HepG2 (cell line): ENCODE results near the gene ATG5. TPM values are rescaled to one million over a fixed set of nuclear protein-coding genes. Genes with fewer than 3 reads are reported as not detected.

Source experiments
- ATAC-seq: fragments of 200-7000 bp; cut with Tn5 transposase; 3 replicates; pipeline ENCODE4 v1.9.1; 2020; ENCODE audit warnings: mild to moderate bottlenecking, moderate library complexity
- BruUV-seq: library from RNA; stranded (reverse); fragments of 400-500 nt; replicated peaks from 2 replicates; lab custom pipeline; 2021; lab: Mats Ljungman, UMichigan
- CTCF ChIA-PET: fragments of 300-600 bp; formaldehyde crosslinking; extraction: SDS; loops from one replicate; lab custom pipeline; 2021; ENCODE audit warnings: low total read pairs, inconsistent platforms, low intra/inter-chr PET ratio; lab: Yijun Ruan, JAX
- POLR2A ChIA-PET: fragments of 350-600 bp; sonication (Branson Sonifier 250); formaldehyde crosslinking; loops from one replicate; lab custom pipeline; 2020; ENCODE audit warnings: antibody characterized with exemption, inconsistent platforms; lab: Yijun Ruan, JAX
- DNase-seq: peaks from one replicate; pipeline ENCODE4 v3.0.0-alpha.2; 2015; ENCODE audit warnings: low spot score
- FAIRE-seq: peaks from 3 replicates; lab custom pipeline; 2011; peaks lifted over from hg19 to GRCh38; lab: Jason Lieb, UNC
- H2AFZ ChIP-seq: one replicate; pipeline ENCODE4 v1.6.1; 2011; ENCODE audit warnings: low read length, inconsistent platforms
- H3K27ac ChIP-seq: fragments of 300-600 bp; 3 replicates; pipeline ENCODE4 v1.8.0; 2011; ENCODE audit warnings: mixed run types, mild to moderate bottlenecking, mixed read lengths, low read length, inconsistent platforms; ENCODE audit not compliant: insufficient read depth; ENCODE audit errors: extremely low read length
- H3K27me3 ChIP-seq, 2 experiments: fragments of 200-600 bp in 1 of 2; 2 replicates in 1 of 2; 3 replicates in 1 of 2; pipeline versions ENCODE4 v1.6.0 to v1.8.0; 2011; ENCODE audit warnings: low read length in 2 of 2, mild to moderate bottlenecking in 2 of 2, moderate library complexity in 2 of 2, inconsistent platforms in 1 of 2; ENCODE audit not compliant: insufficient read depth in 2 of 2, control insufficient read depth in 1 of 2
- H3K36me3 ChIP-seq, 2 experiments: fragments of 200-600 bp in 1 of 2; replicated peaks in 1 of 2; 2 replicates in 1 of 2; 3 replicates in 1 of 2; pipeline versions ENCODE4 v1.5.1 to v1.8.0; 2011; ENCODE audit warnings: low read length in 2 of 2, inconsistent platforms in 1 of 2; ENCODE audit not compliant: insufficient read depth in 2 of 2, control insufficient read depth in 1 of 2
- H3K4me1 ChIP-seq: 2 replicates; pipeline ENCODE4 v1.5.1; 2012; ENCODE audit warnings: low read length, inconsistent platforms; ENCODE audit not compliant: insufficient read depth
- H3K4me2 ChIP-seq: 2 replicates; pipeline ENCODE4 v1.6.0; 2011; ENCODE audit warnings: low read depth, low read length, inconsistent platforms
- H3K4me3 ChIP-seq, 3 experiments: fragments of 200-600 bp in 1 of 3; sonication (generic), shearing (Covaris generic) in 1 of 3; replicated peaks in 1 of 3; 2 replicates each; pipeline ENCODE4 v1.5.1; 2011 to 2016; ENCODE audit warnings: low read length in 3 of 3, inconsistent platforms in 2 of 3, low read depth in 2 of 3, mild to moderate bottlenecking in 2 of 3, control low read depth in 1 of 3, mixed read lengths in 1 of 3; ENCODE audit not compliant: insufficient read depth in 1 of 3
- H3K79me2 ChIP-seq: one replicate; pipeline ENCODE4 v1.6.1; 2011; ENCODE audit warnings: low read length, inconsistent platforms; ENCODE audit not compliant: insufficient read depth
- H3K9ac ChIP-seq: 2 replicates; pipeline ENCODE4 v1.6.0; 2011; ENCODE audit warnings: mild to moderate bottlenecking, low read depth, low read length, inconsistent platforms; ENCODE audit not compliant: insufficient read depth
- H3K9me3 ChIP-seq: 2 replicates; pipeline ENCODE4 v1.5.1; 2012; ENCODE audit warnings: mild to moderate bottlenecking, low read length
- H4K20me1 ChIP-seq: 2 replicates; pipeline ENCODE4 v1.6.0; 2011; ENCODE audit warnings: inconsistent platforms, mild to moderate bottlenecking, low read length, moderate library complexity; ENCODE audit not compliant: insufficient read depth
- ARID3A ChIP-seq: IDR thresholded peaks from 2 replicates; pipeline ENCODE4 v1.6.1; 2012; ENCODE audit warnings: low read depth, low read length, improper control_type of control experiment
- CBX2 ChIP-seq, 2 experiments: fragments of 200-600 bp in 1 of 2; sonication (generic); formaldehyde crosslinking in 1 of 2; IDR thresholded peaks; 2 replicates each; pipeline versions ENCODE4 v1.7.0 to v1.8.1; 2018 to 2022; ENCODE audit warnings: low read depth in 2 of 2, low read length in 1 of 2, mild to moderate bottlenecking in 1 of 2, missing genetic modification reagents in 1 of 2
- ETS1 ChIP-seq: sonication (generic); formaldehyde crosslinking; IDR thresholded peaks from 2 replicates; pipeline ENCODE4 v1.4.0; 2020; ENCODE audit warnings: missing genetic modification reagents
- NBN ChIP-seq: fragments of 450-650 bp; conservative IDR thresholded peaks from 2 replicates; pipeline ENCODE4 v1.6.1; 2017
- SRSF9 ChIP-seq: fragments of 200-400 bp; formaldehyde crosslinking; IDR thresholded peaks from 2 replicates; pipeline ENCODE4 v1.6.1; 2018; ENCODE audit warnings: borderline replicate concordance, mild to moderate bottlenecking, low read depth, low read length; ENCODE audit not compliant: insufficient read depth, poor library complexity, severe bottlenecking
- ZBED4 ChIP-seq: sonication (generic); formaldehyde crosslinking; IDR thresholded peaks from 2 replicates; pipeline ENCODE4 v1.4.0; 2020; ENCODE audit warnings: missing genetic modification reagents, borderline replicate concordance
- ZIK1 ChIP-seq: sonication (generic); formaldehyde crosslinking; IDR thresholded peaks from 2 replicates; pipeline ENCODE4 v1.5.0; 2020; ENCODE audit warnings: mild to moderate bottlenecking, low read depth, missing genetic modification reagents, borderline replicate concordance
- ZMYM2 ChIP-seq: sonication (generic); formaldehyde crosslinking; IDR thresholded peaks from 2 replicates; pipeline ENCODE4 v1.8.0; 2022; ENCODE audit warnings: mild to moderate bottlenecking, missing genetic modification reagents
- ZNF17 ChIP-seq: sonication (generic); formaldehyde crosslinking; IDR thresholded peaks from 2 replicates; pipeline ENCODE4 v1.5.0; 2020; ENCODE audit warnings: mild to moderate bottlenecking, missing genetic modification reagents
- ZNF350 ChIP-seq: sonication (generic); formaldehyde crosslinking; IDR thresholded peaks from 2 replicates; pipeline ENCODE4 v1.4.0; 2020; ENCODE audit warnings: mild to moderate bottlenecking, low read depth, missing genetic modification reagents, borderline replicate concordance
- WGBS: methylation state at CpG from one replicate; pipeline ENCODE4 v1.1.6; 2017; ENCODE audit warnings: low lambda C conversion rate; 5-methylcytosine and 5-hydroxymethylcytosine counted together
- in situ Hi-C: cut with HindIII; loops from 2 replicates; pipeline ENCODE4 v1.10.0; 2017; ENCODE audit warnings: low pct_unique_long_range_greater_than_20kb; ENCODE audit not compliant: extremely low pct_ligation_motif_present
- intact Hi-C: fragments of 100-400 bp; cut with micrococcal nuclease; formaldehyde crosslinking; loops from one replicate; pipeline ENCODE4 v1.10.0; 2022; ENCODE audit not compliant: unreplicated experiment
- polyA plus RNA-seq, 8 experiments: library from polyadenylated mRNA; depleted of rRNA in 3 of 8; stranded (reverse) in 7 of 8; unstranded in 1 of 8; fragments of >200 nt; fragmentation: Illumina TruSeq in 4 of 8; extraction: Trizol in 4 of 8; gene quantifications; 2 replicates each; pipeline versions ENCODE4 v1.2.1 to v1.2.3, GENCODE V29; 2011 to 2016; ENCODE audit warnings: low read depth in 4 of 8, missing spikeins in 1 of 8, mixed read lengths in 1 of 8; ENCODE audit not compliant: insufficient read depth in 1 of 8
- total RNA-seq, 5 experiments: library from RNA; depleted of rRNA; stranded (reverse); fragments of >200 nt; fragmentation: Illumina TruSeq; extraction: Trizol; gene quantifications; 2 replicates each; pipeline ENCODE4 v1.2.3, GENCODE V29; 2016; ENCODE audit warnings: low read depth in 1 of 5
- TF ChIP-seq, protein P1 (sequence below): sonication (generic); formaldehyde crosslinking; IDR thresholded peaks from 2 replicates; pipeline ENCODE4 v1.4.0; 2020; ENCODE audit warnings: missing genetic modification reagents

Gene ATG5
- total and polyA plus RNA-seq, 2 of the 13 experiments (the other 11 are each of a cell fraction or from before 2014, with no cell fraction given): 21.3 to 48.0 TPM

GRCh38 chr6:106206905-106207304, 118.7 kb downstream of the ATG5 start:
- no peaks in the 10 kb centered on the region for H3K79me2 ChIP-seq
- DNase-seq: no peak
- WGBS: 90% methylated on average over 1 of the region's 1 CpG
- intact Hi-C loops (no loop called here), in situ Hi-C loops (loop anchor here (25.0 kb wide), 1 partner anchor 470 kb away; no protein-coding TSS in a partner anchor)
- POLR2A ChIA-PET: no interaction called here
- H4K20me1 ChIP-seq: no peaks in the 10 kb centered on the region
- no peak overlapping the region for H3K4me2 ChIP-seq
- no peak for FAIRE-seq
- no peaks in the 10 kb centered on the region for H3K27me3 ChIP-seq
- BruUV-seq: no TSS peak
- no peaks in the 10 kb centered on the region for H3K36me3 ChIP-seq
- no peak overlapping the region for H3K4me3 ChIP-seq
- no peaks in the 10 kb centered on the region for H3K4me1 ChIP-seq
- no peaks in the 10 kb centered on the region for H3K9me3 ChIP-seq
- no peak overlapping the region for H3K27ac ChIP-seq
- CTCF ChIA-PET: no interaction called here
- ATAC-seq: no peak
- no peak overlapping the region for H3K9ac ChIP-seq
- no peak overlapping the region for H2AFZ ChIP-seq
- no peak for TF ChIP-seq NBN
- TF ChIP-seq CBX2 (IDR thresholded peaks at IDR 0.05; ENCODE audit: low read depth, low read length): no peak
- no peak for TF ChIP-seq CBX2 (CRISPR knock-in tag; IDR thresholded peaks at IDR 0.05; ENCODE audit: low read depth)
- TF ChIP-seq ARID3A: no peak
- no peak for TF ChIP-seq ZNF17 (CRISPR knock-in tag)
- TF ChIP-seq ZBED4 (CRISPR knock-in tag): no peak
- TF ChIP-seq, protein P1, sequence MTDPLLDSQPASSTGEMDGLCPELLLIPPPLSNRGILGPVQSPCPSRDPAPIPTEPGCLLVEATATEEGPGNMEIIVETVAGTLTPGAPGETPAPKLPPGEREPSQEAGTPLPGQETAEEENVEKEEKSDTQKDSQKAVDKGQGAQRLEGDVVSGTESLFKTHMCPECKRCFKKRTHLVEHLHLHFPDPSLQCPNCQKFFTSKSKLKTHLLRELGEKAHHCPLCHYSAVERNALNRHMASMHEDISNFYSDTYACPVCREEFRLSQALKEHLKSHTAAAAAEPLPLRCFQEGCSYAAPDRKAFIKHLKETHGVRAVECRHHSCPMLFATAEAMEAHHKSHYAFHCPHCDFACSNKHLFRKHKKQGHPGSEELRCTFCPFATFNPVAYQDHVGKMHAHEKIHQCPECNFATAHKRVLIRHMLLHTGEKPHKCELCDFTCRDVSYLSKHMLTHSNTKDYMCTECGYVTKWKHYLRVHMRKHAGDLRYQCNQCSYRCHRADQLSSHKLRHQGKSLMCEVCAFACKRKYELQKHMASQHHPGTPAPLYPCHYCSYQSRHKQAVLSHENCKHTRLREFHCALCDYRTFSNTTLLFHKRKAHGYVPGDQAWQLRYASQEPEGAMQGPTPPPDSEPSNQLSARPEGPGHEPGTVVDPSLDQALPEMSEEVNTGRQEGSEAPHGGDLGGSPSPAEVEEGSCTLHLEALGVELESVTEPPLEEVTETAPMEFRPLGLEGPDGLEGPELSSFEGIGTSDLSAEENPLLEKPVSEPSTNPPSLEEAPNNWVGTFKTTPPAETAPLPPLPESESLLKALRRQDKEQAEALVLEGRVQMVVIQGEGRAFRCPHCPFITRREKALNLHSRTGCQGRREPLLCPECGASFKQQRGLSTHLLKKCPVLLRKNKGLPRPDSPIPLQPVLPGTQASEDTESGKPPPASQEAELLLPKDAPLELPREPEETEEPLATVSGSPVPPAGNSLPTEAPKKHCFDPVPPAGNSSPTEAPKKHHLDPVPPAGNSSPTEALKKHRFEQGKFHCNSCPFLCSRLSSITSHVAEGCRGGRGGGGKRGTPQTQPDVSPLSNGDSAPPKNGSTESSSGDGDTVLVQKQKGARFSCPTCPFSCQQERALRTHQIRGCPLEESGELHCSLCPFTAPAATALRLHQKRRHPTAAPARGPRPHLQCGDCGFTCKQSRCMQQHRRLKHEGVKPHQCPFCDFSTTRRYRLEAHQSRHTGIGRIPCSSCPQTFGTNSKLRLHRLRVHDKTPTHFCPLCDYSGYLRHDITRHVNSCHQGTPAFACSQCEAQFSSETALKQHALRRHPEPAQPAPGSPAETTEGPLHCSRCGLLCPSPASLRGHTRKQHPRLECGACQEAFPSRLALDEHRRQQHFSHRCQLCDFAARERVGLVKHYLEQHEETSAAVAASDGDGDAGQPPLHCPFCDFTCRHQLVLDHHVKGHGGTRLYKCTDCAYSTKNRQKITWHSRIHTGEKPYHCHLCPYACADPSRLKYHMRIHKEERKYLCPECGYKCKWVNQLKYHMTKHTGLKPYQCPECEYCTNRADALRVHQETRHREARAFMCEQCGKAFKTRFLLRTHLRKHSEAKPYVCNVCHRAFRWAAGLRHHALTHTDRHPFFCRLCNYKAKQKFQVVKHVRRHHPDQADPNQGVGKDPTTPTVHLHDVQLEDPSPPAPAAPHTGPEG (CRISPR knock-in tag): no peak
- no peak for TF ChIP-seq ETS1
- TF ChIP-seq SRSF9: no peak
- no peak for TF ChIP-seq ZNF350 (CRISPR knock-in tag)
- TF ChIP-seq ZIK1 (CRISPR knock-in tag): no peak
- no peak for TF ChIP-seq ZMYM2 (CRISPR knock-in tag)
